GM21526 (cell line): ENCODE data around the gene VPS9D1.

Experiments
- ATAC-seq: cut with Tn5 transposase; IDR thresholded peaks from one replicate; pipeline ENCODE4 v1.9.1; 2021; ENCODE audit warnings: moderate library complexity; ENCODE audit not compliant: unreplicated experiment, low FRiP score

VPS9D1 gene

DNA sequence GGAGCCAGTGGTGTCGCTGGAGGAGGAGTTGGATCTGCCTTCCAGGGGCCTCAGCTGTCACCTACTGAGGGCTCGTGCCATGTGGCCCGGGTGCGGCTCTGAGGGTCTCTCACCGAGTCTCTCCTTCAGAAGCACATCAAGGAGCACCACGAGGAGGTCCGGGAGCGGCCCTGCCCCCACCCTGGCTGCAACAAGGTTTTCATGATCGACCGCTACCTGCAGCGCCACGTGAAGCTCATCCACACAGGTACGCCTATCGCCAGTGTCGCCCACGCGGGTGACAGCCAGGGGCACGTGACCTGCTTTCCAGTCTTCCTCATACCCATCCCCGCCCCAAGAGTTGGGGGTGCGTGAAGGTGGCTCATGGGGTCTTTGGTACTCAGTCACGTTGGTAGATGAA is 13.1 kb upstream of the VPS9D1 start:
- no peak for ATAC-seq

DNA sequence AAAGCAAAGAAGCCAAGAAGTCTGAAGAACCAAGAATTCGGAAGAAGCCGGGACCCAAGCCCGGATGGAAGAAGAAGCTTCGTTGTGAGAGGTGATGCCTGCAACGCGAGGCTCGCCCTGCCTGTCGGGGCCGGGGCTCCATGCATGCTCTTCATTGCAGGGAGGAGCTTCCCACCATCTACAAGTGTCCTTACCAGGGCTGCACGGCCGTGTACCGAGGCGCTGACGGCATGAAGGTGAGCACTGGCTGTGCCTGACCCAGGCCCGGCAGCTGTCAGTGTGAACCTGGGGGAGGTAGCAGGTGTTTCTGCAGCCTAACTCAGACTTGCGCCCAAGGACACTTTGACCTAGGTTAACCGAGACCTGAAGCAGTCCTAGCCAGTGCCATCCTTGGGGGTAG is 12.6 kb upstream of the VPS9D1 start:
- ATAC-seq, result no peak

DNA sequence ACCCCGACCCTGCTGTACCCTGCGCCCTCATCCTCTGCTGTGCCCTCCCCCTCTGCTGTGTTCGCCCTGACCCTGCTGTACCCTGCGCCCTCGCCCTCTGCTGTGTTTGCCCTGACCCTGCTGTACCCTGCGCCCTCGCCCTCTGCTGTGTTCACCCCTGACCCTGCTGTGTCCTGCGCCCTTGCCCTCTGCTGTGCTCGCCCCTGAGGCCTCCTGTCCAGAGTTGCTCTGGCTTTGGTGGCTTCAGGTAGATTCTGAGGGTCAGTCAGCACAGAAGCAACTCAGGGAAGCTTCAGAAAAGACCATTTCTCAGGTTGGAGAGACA is 12.2 kb upstream of the VPS9D1 start:
- ATAC-seq, result no peak

DNA sequence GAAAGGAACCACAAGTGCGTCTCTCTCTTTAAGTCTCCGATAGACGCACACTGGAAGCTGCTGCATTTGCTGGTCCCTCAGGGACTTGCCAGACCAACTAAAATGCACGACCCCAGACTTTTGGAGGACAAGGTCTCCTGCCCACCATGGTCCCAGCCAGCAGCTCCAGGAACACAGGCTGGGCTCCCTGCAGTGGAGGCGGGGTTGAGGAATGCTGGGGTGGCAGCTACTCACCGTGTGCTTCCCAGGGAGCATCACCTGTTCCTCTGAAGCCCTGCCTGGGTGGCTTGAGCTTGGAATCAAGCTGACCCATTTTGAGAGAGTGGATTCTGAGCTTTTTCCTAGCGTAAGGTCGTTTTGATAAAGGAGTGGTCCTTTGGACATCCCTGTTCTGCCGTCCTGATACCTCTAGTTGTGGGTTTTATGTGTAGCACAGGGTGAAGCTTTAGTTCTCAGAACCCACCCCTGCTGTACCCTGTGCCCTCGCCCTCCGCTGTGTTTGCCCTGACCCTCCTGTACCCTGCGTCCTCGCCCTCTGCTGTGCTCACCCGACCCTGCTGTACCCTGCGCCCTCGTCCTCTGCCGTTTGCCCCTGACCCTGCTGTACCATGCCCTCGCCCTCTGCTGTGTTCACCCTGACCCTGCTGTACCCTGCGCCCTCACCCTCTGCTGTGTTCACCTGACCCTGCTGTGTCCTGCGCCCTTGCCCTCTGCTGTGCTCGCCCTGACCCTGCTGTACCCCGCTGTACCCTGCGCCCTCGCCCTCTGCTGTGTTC is 11.6 kb upstream of the VPS9D1 start:
- no peak for ATAC-seq

DNA sequence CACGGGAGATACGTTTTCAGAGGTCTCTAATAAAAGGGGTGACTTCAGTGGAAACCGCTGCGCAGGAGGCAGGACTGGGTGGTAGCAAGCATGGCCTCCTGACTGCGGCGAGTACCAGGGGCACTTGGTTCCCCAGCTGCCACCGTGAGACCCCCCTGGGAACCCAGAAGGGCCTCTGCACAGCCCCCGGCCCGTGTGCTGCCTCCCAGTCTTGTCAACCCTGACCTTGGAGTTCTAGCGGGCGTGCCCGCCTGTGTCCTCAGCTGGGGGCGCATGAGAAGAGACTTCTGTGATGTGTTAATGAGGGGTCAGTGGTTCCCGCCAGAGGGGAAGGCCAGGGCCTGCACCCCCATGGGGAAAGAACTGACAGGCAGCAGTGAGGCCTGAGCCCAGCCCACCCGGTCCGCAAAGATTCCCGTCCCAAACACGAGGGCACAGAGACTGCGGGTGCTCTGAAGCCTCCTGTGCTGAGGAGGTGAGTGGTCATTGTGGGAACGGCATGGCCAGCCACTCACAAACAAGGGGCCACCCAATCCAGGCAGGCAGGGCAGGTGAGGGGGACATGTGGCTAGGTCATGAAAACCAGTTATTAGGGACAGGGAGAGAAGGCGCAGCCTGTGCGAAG is 10.0 kb upstream of the VPS9D1 start:
- no peak for ATAC-seq

DNA sequence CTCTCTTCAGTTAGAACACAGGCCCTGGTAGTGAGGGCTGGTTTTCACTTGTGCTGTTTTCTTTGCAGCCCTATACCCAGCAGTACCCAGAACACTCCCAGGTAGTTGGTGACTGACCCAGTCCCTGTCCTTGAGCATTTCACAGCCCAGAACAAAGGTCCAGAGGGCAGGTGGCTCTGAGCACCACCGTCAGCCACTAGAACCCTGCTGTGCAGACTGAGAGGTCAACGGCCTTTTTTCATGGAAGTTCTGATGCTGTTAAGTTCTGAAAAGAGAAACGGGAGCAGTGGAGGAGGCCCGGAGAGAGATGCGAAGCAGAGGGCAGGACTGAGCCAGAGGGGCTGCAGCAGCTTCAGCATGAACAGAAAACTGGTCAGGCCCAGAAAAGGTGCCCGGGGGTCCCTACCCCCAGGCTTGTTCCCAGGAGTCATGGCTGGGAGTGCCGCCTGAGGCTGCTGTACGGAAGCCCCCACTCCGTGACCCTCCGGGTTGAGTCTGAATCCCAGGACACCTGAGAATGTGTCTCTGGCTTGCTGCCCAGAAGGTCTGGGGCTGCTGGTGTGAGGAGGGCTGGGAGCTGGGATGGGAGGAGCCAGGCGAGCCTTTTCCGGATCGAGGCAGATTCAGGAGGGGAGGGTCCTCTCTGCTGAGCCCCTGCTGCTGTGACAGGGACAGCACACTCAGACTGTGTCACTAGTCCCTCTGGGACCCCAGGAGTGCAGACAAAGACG is 9.3 kb upstream of the VPS9D1 start:
- no peak for ATAC-seq

DNA sequence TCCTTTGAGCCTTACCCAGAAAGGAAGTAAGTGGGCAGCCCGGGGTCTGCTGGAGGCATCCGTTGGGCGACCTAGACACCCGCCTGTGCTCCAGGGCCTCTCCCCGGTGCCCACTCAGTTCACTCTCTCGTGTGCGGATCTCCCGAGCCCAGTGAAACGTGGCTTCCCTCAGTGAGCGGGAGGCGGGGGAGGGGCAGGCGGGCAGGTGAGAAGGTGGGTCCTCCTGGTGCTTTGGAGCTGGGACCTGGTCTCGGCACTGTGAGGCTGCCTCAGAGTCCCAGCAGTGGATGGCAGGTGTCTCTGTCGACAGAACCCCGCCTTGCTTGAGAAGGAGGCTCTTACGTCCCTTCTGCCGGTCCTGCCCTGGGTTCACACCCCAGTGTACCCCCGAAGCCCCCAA is 8.6 kb upstream of the VPS9D1 start:
- ATAC-seq, result no peak

DNA sequence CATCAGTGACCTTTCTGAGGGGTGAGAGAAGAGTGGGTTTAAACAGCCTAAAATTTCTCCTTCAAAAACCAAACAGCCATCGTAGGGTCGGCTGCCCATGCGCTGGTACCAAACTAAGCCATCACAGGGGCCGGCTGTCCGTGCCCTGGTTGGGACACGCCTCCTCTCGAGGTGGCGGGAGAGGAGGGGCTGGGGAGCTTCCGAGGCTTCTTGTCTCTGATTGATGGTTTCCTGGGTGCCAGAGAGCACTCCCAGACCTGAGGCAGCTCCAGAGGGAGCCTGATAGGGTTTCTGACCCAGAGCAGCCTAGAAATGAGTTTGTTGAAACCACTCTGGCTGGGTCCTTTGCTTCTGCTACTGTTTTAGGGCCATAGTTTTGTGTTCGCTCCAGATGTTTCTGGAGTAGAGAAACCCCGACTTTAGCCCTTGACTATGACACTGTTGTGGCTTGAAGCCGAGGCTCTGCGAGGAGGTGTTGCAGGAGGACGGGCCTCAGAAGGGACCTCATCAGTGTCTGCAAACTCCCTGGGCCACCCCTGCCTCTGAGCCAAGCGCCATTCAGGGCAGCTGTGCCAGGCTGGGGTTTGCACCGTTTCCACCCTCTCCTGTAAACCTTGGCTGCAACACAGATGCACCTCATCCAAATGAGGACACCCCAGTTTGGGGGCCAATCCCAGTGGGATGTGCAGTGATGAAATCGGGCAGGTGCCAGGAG is 6.9 kb upstream of the VPS9D1 start:
- ATAC-seq, result no peak

DNA sequence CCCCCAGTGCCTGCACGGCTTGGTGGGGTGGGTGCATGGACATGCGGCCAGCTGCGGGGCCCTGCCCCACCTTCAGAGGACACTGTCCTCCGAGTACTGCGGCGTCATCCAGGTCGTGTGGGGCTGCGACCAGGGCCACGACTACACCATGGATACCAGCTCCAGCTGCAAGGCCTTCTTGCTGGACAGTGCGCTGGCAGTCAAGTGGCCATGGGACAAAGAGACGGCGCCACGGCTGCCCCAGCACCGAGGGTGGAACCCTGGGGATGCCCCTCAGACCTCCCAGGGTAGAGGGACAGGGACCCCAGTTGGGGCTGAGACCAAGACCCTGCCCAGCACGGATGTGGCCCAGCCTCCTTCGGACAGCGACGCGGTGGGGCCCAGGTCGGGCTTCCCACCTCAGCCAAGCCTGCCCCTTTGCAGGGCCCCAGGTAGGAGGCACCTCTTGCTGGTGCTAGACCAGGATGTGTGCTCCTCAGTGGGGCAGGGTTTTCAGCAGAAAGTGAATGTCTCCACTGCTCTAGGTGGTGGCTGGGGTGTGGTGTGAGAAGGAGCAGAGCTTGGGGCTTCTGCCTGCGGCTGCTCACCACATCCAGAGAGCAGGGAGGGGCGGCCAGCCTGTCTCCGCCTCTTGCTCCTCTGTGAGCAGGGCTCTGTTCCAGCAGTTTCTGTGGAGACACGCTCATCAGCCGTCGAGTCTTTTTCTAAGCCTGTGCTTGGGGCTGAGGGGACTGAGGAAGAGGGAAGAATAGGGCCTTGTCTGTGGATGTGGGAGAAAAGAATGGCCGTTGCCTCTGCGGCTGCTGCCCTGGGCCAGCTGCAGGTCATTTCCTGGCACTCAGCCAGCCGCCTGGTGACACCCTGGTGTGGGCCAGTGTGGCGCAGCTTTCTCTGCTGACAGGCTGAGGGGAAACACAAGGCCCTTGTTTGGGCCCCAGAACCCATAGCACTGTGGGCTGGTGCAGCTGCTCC is 2.9 kb upstream of the VPS9D1 start:
- ATAC-seq, result no peak

DNA sequence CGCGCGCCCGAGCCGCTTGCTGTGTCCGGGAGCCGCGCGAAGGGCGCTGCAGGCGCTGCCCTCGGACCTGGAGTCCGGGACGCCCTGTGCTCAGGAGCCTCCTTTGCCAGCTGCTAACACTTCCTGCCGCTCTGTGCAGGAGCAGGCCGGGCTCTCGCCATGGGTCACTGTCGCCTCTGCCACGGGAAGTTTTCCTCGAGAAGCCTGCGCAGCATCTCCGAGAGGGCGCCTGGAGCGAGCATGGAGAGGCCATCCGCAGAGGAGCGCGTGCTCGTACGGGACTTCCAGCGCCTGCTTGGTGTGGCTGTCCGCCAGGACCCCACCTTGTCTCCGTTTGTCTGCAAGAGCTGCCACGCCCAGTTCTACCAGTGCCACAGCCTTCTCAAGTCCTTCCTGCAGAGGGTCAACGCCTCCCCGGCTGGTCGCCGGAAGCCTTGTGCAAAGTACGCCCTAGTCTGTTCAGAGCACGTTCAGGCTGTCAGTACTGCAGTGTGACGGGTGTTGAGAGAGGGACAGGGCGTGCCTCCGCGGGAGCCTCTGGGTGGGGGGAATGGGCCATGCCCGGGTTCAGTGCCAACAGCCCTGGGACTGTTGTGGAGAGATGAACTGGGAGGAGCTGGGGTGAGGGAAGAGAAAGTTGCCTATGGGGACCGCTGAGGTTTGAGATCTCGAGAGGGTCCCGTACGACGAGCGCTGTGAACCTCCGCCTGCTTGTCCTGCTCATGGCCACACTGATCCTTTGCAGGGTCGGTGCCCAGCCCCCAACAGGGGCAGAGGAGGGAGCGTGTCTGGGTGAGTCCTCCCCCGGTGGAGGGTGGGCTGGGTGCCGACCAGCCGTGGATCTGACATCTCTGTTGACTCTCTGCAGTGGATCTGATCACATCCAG is 1.9 kb upstream of the VPS9D1 start:
- peak; percentile 9 for ATAC-seq

DNA sequence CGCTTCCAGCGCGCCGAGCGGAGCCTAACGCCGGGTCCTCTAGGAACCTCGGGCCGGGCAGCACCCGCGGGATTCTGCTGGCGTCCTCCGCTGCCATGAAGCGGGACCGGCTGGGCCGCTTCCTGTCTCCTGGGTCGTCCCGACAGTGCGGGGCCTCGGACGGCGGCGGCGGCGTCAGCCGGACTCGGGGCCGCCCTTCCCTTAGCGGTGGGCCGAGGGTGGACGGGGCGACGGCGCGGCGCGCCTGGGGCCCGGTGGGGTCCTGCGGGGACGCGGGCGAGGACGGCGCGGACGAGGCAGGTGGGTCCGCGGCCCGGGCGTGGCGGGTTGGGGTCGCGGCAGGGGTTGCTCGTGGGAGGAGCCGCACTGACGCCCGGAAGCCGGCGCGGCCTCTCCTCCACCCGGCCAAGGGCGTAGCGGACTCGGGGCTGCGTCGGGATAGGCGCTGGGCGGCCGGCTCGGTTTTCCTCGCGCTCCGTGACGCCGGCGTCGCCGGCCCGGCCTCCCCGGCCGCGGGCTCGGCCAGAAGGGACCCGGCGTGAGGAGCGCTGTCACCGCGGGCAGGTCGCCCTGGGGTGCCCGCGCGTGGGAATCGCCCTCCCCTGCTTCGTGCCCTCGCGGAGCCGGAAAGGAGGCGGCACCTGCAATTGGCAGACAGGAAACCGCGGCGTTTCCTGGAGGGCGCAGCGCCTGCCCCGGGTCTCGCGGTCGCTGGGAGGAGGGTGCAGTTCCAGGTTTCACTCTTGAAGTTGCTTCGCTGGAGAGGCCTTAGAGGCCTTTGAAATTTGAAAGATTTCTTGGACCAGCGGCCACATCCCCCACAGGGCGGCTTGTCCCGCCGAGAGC is 1.1 kb upstream of the VPS9D1 start:
- peak; percentile 20 for ATAC-seq

DNA sequence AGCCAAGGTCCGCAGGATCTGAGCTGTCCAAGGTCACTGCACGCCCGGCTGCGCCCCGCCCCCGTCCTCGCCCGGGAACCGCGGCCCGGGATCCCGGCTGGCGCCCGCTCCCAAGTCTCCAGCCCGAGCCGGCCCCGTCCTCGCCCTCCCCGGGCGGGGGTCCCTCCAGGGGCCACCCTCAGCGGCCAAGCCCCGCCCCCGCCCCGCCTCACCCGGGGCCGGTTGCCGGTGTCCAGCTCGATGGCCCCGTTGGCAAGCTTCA is 216 bp downstream of the VPS9D1 start:
- peak; percentile 29 for ATAC-seq

DNA sequence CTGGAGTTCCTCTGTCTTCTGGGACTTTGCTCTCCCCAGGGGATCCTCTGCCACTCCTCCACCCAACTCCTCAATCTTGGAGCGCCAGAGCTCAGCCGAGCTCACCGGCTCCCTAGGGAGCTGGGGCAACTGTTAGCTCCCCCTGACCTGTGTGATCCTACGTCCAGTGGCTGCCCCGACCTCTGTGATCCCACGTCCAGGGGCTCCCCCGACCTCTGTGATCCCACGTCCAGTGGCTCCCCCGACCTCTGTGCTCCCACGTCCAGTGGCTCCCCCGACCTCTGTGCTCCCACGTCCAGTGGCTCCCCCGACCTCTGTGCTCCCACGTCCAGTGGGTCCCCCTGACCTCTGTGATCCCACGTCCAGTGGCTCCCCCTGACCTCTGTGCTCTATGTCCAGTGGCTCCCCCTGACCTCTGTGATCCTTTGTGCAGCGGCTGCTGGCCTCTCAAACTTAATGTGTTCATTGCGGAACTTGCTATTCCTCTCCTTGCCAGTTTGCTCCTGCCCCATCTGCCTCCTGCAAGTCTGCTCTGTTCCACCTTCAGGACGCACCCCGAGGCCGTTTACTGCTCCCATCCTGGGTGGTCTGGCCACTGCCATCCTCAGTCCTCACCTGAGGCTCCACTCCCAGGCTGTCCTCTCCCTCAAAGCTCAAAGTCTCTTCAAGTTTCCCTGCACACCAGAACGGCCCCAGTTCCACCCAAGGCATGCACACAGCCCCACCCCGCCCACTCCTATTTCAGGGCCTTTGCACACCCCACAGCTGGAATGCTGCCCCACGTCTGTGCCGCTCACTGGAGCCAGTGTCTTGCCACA is 2.8 kb downstream of the VPS9D1 start:
- ATAC-seq, result no peak

DNA sequence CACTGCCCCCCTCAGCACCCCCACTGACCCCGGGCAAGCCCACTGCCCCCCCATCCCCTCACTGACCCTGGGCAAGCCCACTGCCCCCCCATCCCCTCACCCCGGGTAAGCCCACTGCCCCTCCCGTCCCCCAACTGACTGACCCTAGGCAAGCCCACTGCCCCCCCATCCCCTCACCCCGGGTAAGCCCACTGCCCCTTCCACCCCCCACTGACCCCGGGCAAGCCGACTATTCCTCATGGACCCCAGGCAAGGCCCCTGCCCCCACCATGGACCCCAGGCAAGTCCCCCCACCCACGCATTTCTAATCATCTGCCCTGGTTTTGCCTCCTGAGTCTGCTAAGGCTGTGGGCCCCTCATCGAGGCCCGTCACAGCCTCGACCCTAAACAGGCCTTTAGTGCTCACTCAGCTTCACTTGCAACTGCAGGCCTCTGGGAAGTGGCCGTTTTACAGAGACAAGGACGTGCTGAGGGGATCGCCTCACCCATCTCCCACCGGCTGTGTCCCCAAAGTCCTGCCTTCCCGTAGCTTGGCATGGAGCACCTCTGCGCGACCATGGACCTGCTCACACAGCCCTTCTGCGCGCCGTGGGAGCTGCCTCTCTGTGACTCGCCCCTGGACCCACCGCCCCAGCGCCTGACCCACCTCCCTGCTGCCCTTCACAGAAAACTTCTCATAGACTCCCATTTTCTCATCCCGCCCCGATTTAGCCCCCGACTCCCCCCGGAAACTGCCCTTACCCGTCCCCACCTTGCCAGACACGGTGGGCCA is 3.6 kb downstream of the VPS9D1 start:
- no peak for ATAC-seq

DNA sequence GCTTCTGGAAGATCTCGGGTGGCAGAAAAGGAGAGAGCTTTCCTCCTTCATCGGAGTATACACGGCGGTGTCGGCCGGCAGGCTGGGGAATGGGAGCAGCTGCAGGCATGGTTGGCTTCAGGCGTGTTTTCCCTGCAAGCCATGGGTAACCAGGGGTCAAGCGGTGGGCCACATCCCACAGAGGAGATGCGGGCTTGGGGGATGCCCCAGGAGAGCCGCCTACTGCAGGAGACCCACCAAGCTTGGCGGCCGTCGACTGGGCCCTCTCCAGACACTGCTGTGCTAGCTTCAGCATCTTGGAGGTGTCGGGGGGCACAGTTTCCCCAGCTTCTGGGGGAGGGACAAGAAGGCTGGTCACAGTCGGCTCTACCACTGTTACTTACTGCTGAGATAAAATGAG is 4.2 kb downstream of the VPS9D1 start:
- no peak for ATAC-seq

DNA sequence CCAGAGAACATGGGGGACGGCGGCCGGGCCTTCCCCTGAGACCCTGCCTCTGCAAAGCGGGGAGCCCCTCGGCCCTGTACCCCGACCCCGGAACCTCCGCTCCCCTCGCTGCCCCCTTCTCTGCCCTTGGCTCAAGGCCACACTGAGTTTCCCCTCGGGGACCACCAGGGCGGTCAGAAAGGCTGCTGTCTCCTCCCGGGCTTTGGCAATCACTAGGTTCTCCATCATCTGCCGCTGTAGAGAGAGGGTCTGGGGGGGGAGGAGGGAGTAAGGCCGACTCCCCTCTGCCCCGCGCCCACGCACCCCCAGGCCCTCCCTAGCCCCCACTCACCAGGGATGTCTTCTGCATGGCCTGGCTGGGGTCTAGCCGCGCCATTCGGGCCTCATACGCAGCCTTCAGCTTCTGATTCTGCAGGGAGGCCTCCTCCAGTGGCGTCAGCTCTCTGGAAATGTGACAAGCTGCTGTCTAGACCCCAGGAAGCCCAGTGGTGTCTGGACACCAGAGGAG is 8.4 kb downstream of the VPS9D1 start:
- ATAC-seq, result no peak
